ENCODE measurements around the gene TRABD2A.
A peak's percentile ranks its signal among the peaks of the same experiment; 100 is the strongest.

Gene TRABD2A

GRCh38 chr2:84849271-84849952 lies 31.5 kb downstream of the TRABD2A start:
- no peak overlapping the region for H3K14ac ChIP-seq (ENCODE audit: low read length)
- H3K27me3 ChIP-seq (ENCODE audit: insufficient read depth, low read length): no peaks in the 10 kb centered on the region
- no peak overlapping the region for H2BK120ac ChIP-seq (ENCODE audit: insufficient read depth, low read length, poor library complexity)
- H4K8ac ChIP-seq (ENCODE audit: low read depth, low read length): no peak overlapping the region
- H3K4me1 ChIP-seq (ENCODE audit: control insufficient read depth in 1 of 2, insufficient read depth in 2 of 2, low read length in 2 of 2): no peaks in the 10 kb centered on the region
- H2AK5ac ChIP-seq (ENCODE audit: low read length): no peak overlapping the region
- no peak overlapping the region for H3K4me3 ChIP-seq (ENCODE audit: low read depth, low read length)
- H3K18ac ChIP-seq (ENCODE audit: low read length): no peak overlapping the region
- H3K36me3 ChIP-seq (ENCODE audit: control insufficient read depth in 1 of 2, insufficient read depth in 2 of 2, low read length in 2 of 2): no peaks in the 10 kb centered on the region
- no peaks in the 10 kb centered on the region for H3K79me2 ChIP-seq (ENCODE audit: control insufficient read depth, insufficient read depth, low read length, poor library complexity)
- H4K12ac ChIP-seq (ENCODE audit: low read depth, low read length): no peak overlapping the region
- H3K4me2 ChIP-seq (ENCODE audit: low read length): no peak overlapping the region
- no peak overlapping the region for H3K23ac ChIP-seq (ENCODE audit: low read length)
- H3K9me3 ChIP-seq (ENCODE audit: insufficient read depth, low read depth, low read length): peaks cover under 1% of the 10 kb centered on the region
- H2BK12ac ChIP-seq (ENCODE audit: low read length): no peak overlapping the region
- peak; percentile 28 to 58 for DNase-seq
- H2AFZ ChIP-seq (ENCODE audit: insufficient read depth, low read length, poor library complexity): no peak overlapping the region
- H4K91ac ChIP-seq (ENCODE audit: low read depth, low read length): no peak overlapping the region
- H3K27ac ChIP-seq (ENCODE audit: low read depth, low read length): no peak overlapping the region
- H3K79me1 ChIP-seq (ENCODE audit: low read length): no peaks in the 10 kb centered on the region
- no peak overlapping the region for H3K9ac ChIP-seq (ENCODE audit: low read length)
- WGBS (ENCODE audit: extremely low coverage, insufficient coverage, insufficient read length): no CpG with 5 or more reads among the region's 8 CpGs
- no peak overlapping the region for H3K4ac ChIP-seq (ENCODE audit: low read depth, low read length)
- H2BK5ac ChIP-seq (ENCODE audit: low read depth, low read length, poor library complexity): no peak overlapping the region

DNA sequence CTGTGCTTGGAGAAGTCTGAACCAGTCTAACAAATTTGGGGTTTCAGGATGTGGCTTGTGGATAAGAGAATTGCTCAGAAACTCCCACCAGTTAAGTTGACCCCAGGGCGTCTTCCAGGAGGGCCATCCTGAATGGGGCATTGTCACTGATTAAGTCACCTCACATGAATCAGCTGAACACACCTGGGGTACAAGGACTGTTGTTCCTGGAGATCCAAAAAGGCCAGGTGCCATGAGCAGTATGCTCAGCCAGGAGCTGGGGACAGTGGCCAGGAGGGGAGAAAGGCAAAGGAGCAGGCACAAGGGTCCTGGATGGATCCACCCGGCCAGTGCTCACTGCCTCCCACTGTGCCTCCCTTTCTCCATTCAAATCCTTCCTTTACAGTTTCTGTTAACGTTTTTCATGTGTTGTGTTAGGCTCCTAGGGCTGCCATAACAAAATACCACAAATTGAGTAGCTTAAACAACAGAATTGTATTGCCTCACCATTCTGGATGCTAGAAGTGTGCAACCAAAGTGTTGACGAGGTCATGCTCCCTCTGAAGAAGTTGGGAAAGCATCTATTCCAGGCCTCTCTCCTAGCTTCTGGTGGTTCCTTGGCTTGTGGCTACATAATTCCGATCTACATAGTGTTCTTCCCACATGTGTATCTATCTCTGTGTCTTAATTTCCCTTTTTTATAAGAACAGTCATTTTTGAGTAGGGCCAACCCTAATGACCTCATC lies 33.4 kb downstream of the TRABD2A start:
- H2AK5ac ChIP-seq (ENCODE audit: low read length): no peak overlapping the region
- no peak overlapping the region for H3K4me2 ChIP-seq (ENCODE audit: low read length)

GRCh38 chr2:84846741-84847142 lies 34.1 kb downstream of the TRABD2A start:
- Histone ChIP-seq H2AFZ (ENCODE audit: insufficient read depth, low read length, poor library complexity) (no peak overlapping the region), H3K9me3 (ENCODE audit: insufficient read depth, low read depth, low read length) (no peaks in the 10 kb centered on the region), H3K4me2 (ENCODE audit: low read length) (no peak overlapping the region), H3K9ac (ENCODE audit: low read length) (no peak overlapping the region), H2BK120ac (ENCODE audit: insufficient read depth, low read length, poor library complexity) (no peak overlapping the region), H3K23ac (ENCODE audit: low read length) (no peak overlapping the region), H3K4me1 (ENCODE audit: control insufficient read depth in 1 of 2, insufficient read depth in 2 of 2, low read length in 2 of 2) (no peaks in the 10 kb centered on the region), H4K8ac (ENCODE audit: low read depth, low read length) (no peak overlapping the region), H3K18ac (ENCODE audit: low read length) (no peak overlapping the region), H3K79me2 (ENCODE audit: control insufficient read depth, insufficient read depth, low read length, poor library complexity) (no peaks in the 10 kb centered on the region), H4K91ac (ENCODE audit: low read depth, low read length) (no peak overlapping the region), H2BK12ac (ENCODE audit: low read length) (no peak overlapping the region), H3K27me3 (ENCODE audit: insufficient read depth, low read length) (no peaks in the 10 kb centered on the region), H2BK5ac (ENCODE audit: low read depth, low read length, poor library complexity) (no peak overlapping the region), H2AK5ac (ENCODE audit: low read length) (no peak overlapping the region), H4K12ac (ENCODE audit: low read depth, low read length) (no peak overlapping the region), H3K4me3 (ENCODE audit: low read depth, low read length) (no peak overlapping the region), H3K14ac (ENCODE audit: low read length) (no peak overlapping the region), H3K79me1 (ENCODE audit: low read length) (no peaks in the 10 kb centered on the region), H3K36me3 (ENCODE audit: control insufficient read depth in 1 of 2, insufficient read depth in 2 of 2, low read length in 2 of 2) (no peaks in the 10 kb centered on the region), H3K4ac (ENCODE audit: low read depth, low read length) (no peak overlapping the region), H3K27ac (ENCODE audit: low read depth, low read length) (no peak overlapping the region)
- WGBS (ENCODE audit: extremely low coverage, insufficient coverage, insufficient read length): no CpG with 5 or more reads among the region's 2 CpGs
- peak; percentile 30 to 70 for DNase-seq

More for the DNA sequence above, 33.4 kb downstream of the TRABD2A start:
- Histone ChIP-seq H3K36me3 (ENCODE audit: control insufficient read depth in 1 of 2, insufficient read depth in 2 of 2, low read length in 2 of 2) (no peaks in the 10 kb centered on the region), H3K79me1 (ENCODE audit: low read length) (no peaks in the 10 kb centered on the region), H4K91ac (ENCODE audit: low read depth, low read length) (no peak overlapping the region), H3K79me2 (ENCODE audit: control insufficient read depth, insufficient read depth, low read length, poor library complexity) (no peaks in the 10 kb centered on the region), H4K12ac (ENCODE audit: low read depth, low read length) (no peak overlapping the region), H3K9me3 (ENCODE audit: insufficient read depth, low read depth, low read length) (no peaks in the 10 kb centered on the region), H2BK12ac (ENCODE audit: low read length) (no peak overlapping the region), H3K4ac (ENCODE audit: low read depth, low read length) (no peak overlapping the region), H3K14ac (ENCODE audit: low read length) (no peak overlapping the region), H4K8ac (ENCODE audit: low read depth, low read length) (no peak overlapping the region), H2BK120ac (ENCODE audit: insufficient read depth, low read length, poor library complexity) (no peak overlapping the region), H2BK5ac (ENCODE audit: low read depth, low read length, poor library complexity) (no peak overlapping the region), H3K4me3 (ENCODE audit: low read depth, low read length) (no peak overlapping the region), H2AFZ (ENCODE audit: insufficient read depth, low read length, poor library complexity) (no peak overlapping the region), H3K18ac (ENCODE audit: low read length) (no peak overlapping the region), H3K9ac (ENCODE audit: low read length) (no peak overlapping the region), H3K23ac (ENCODE audit: low read length) (no peak overlapping the region), H3K4me1 (ENCODE audit: control insufficient read depth in 1 of 2, insufficient read depth in 2 of 2, low read length in 2 of 2) (no peaks in the 10 kb centered on the region), H3K27me3 (ENCODE audit: insufficient read depth, low read length) (no peaks in the 10 kb centered on the region), H3K27ac (ENCODE audit: low read depth, low read length) (no peak overlapping the region)
- WGBS (ENCODE audit: extremely low coverage, insufficient coverage, insufficient read length): no CpG with 5 or more reads among the region's 5 CpGs
- DNase-seq: no peak

DNA sequence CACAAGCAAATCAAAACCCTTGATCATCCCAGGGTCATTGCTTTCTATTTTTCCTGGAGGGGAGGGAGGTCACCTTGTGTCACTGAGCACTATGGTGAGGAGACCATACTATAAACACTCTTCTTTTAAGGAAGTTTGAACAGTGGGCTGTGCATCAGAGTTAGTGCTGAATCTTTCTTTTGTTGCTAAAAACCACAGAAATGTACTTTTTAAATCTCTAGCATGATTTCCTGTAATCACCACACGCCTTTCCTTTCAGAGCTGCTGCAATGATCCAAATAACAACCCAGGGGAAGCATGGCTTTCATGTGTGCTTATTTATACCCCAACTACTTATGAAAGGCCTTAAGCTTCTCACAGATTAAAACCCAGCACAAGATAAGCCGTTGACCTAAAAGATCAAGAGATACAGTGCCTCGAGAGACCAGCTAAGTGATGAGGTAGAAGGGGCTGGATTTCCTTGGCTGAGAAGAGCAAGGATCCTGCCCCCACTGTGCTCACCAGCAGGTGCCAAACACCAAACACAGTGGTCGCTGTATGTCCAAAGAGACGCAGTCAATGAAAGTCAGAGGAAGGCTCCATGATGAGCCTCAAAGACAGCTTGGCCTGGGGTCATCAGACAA lies 34.7 kb downstream of the TRABD2A start:
- Histone ChIP-seq H3K9ac (ENCODE audit: low read length) (no peak overlapping the region), H2AK5ac (ENCODE audit: low read length) (no peak overlapping the region), H3K4me3 (ENCODE audit: low read depth, low read length) (no peak overlapping the region), H3K14ac (ENCODE audit: low read length) (no peak overlapping the region), H3K23ac (ENCODE audit: low read length) (no peak overlapping the region), H3K4me1 (ENCODE audit: control insufficient read depth in 1 of 2, insufficient read depth in 2 of 2, low read length in 2 of 2) (no peaks in the 10 kb centered on the region), H2BK12ac (ENCODE audit: low read length) (no peak overlapping the region), H4K8ac (ENCODE audit: low read depth, low read length) (no peak overlapping the region), H3K27ac (ENCODE audit: low read depth, low read length) (no peak overlapping the region), H3K18ac (ENCODE audit: low read length) (no peak overlapping the region), H3K4ac (ENCODE audit: low read depth, low read length) (no peak overlapping the region), H3K79me2 (ENCODE audit: control insufficient read depth, insufficient read depth, low read length, poor library complexity) (no peaks in the 10 kb centered on the region), H3K9me3 (ENCODE audit: insufficient read depth, low read depth, low read length) (peaks cover 1% of the 10 kb centered on the region), H3K4me2 (ENCODE audit: low read length) (no peak overlapping the region), H3K36me3 (ENCODE audit: control insufficient read depth in 1 of 2, insufficient read depth in 2 of 2, low read length in 2 of 2) (no peaks in the 10 kb centered on the region), H2BK5ac (ENCODE audit: low read depth, low read length, poor library complexity) (no peak overlapping the region), H2AFZ (ENCODE audit: insufficient read depth, low read length, poor library complexity) (no peak overlapping the region), H3K79me1 (ENCODE audit: low read length) (no peaks in the 10 kb centered on the region), H4K12ac (ENCODE audit: low read depth, low read length) (no peak overlapping the region), H2BK120ac (ENCODE audit: insufficient read depth, low read length, poor library complexity) (no peak overlapping the region), H3K27me3 (ENCODE audit: insufficient read depth, low read length) (no peaks in the 10 kb centered on the region), H4K91ac (ENCODE audit: low read depth, low read length) (no peak overlapping the region)
- WGBS (ENCODE audit: extremely low coverage, insufficient coverage, insufficient read length): no CpG with 5 or more reads among the region's 5 CpGs
- no peak for DNase-seq

Data from trophoblast cell (in vitro differentiated cells and primary cell).